ENCODE results near the gene DSG3. TPM values are rescaled to one million over a fixed set of nuclear protein-coding genes. Genes with fewer than 3 reads are reported as not detected.

DSG3 gene
- total RNA-seq, 1 experiment from 2014 or later: 0.04 TPM

- no peak overlapping the region for H2AFZ ChIP-seq (ENCODE audit: low read length)
- no peak overlapping the region for H2BK5ac ChIP-seq (ENCODE audit: insufficient read length, low read length)
- H3K79me1 ChIP-seq (ENCODE audit: insufficient read depth, low read depth, low read length, poor library complexity, severe bottlenecking): no peaks in the 10 kb centered on the region
- H2BK20ac ChIP-seq (ENCODE audit: low read depth, low read length, poor library complexity, severe bottlenecking): no peak overlapping the region
- H3K4me1 ChIP-seq (ENCODE audit: insufficient read depth, low read length): no peaks in the 10 kb centered on the region
- DNase-seq: no peak
- H2BK120ac ChIP-seq (ENCODE audit: low read depth, low read length, poor library complexity, severe bottlenecking): no peak overlapping the region
- no peak overlapping the region for H3K27ac ChIP-seq (ENCODE audit: insufficient read length, low read depth, low read length)
- no CpG with 5 or more reads among the region's 9 CpGs for WGBS (ENCODE audit: extremely low coverage, insufficient read length, low lambda C conversion rate)
- H3K56ac ChIP-seq (ENCODE audit: insufficient read length, low read depth, low read length): no peak overlapping the region
- no peak overlapping the region for H4K8ac ChIP-seq (replicated peaks; ENCODE audit: insufficient read length, low read depth, low read length)
- no peak overlapping the region for H3T11ph ChIP-seq (ENCODE audit: low read length)
- H3K79me2 ChIP-seq (ENCODE audit: insufficient read depth, low read length): no peaks in the 10 kb centered on the region
- no peaks in the 10 kb centered on the region for H4K20me1 ChIP-seq (ENCODE audit: control insufficient read depth, insufficient read depth, insufficient read length)
- H4K5ac ChIP-seq (ENCODE audit: insufficient read length, low read depth, low read length): no peak overlapping the region
- peaks cover 0 to 7% of the 10 kb centered on the region in 2 experiments; a peak in 3 of 4 replicates for H3K4me1 Mint-ChIP-seq
- no peaks in the 10 kb centered on the region for H3K9me3 ChIP-seq (ENCODE audit: control insufficient read depth, low read depth, low read length)
- H3K14ac ChIP-seq (ENCODE audit: insufficient read depth, low read length): no peak overlapping the region
- no peak overlapping the region for H3K4me2 ChIP-seq (ENCODE audit: insufficient read depth, insufficient read length, low read length)
- no peak overlapping the region for H4K91ac ChIP-seq (ENCODE audit: insufficient read length, low read depth, low read length)
- no peaks in the 10 kb centered on the region for H3K23me2 ChIP-seq (ENCODE audit: insufficient read length, low read depth, low read length, poor library complexity, severe bottlenecking)
- no peak overlapping the region for H2AK5ac ChIP-seq (ENCODE audit: insufficient read length, low read length)
- no peaks in the 10 kb centered on the region for H3K9me3 Mint-ChIP-seq
- no peak overlapping the region for H3K4ac ChIP-seq (ENCODE audit: low read depth, low read length)
- no peaks in the 10 kb centered on the region for H3K27me3 ChIP-seq (ENCODE audit: insufficient read depth, low read length)
- H3K23ac ChIP-seq (ENCODE audit: insufficient read length, low read depth, low read length): no peak overlapping the region
- H2BK15ac ChIP-seq (ENCODE audit: low read depth, low read length): no peak overlapping the region
- H3K9ac ChIP-seq (ENCODE audit: extremely low read depth, insufficient read length, low read length): no peak overlapping the region
- no peaks in the 10 kb centered on the region for H3K27me3 Mint-ChIP-seq (ENCODE audit: low read depth)
- TF ChIP-seq CTCF (conservative IDR thresholded peaks at IDR 0.05): no peak
- H2BK12ac ChIP-seq (ENCODE audit: insufficient read length, low read depth, low read length): no peak overlapping the region
- H3K18ac ChIP-seq (ENCODE audit: insufficient read length, low read depth, low read length): no peak overlapping the region
- H3K4me3 Mint-ChIP-seq: no peak overlapping the region
- no peaks in the 10 kb centered on the region for H3K36me3 Mint-ChIP-seq (ENCODE audit: insufficient read depth in 1 of 3, low read depth in 3 of 3)
- no peak overlapping the region for H3K27ac Mint-ChIP-seq
Observed at GRCh38 chr18:31487246-31488015, 39.9 kb downstream of the DSG3 start.
